Esophagus muscularis mucosa (tissue), 4 donors: Measurements from ENCODE around the gene CTNS. TPM values are rescaled to one million over a fixed set of nuclear protein-coding genes. Genes with fewer than 3 reads are reported as not detected.

Experiments used
- DNase-seq: peaks from one replicate; pipeline ENCODE4 v3.0.0-alpha.2; 2017; ENCODE audit errors: extremely low spot score
- H3K27ac ChIP-seq, 4 donors: fragments of 200-600 bp; sonication (generic); replicated peaks in 1 of 4; 1 replicate in 3 of 4; 2 replicates in 1 of 4; pipeline ENCODE4 v1.5.1; 2016 to 2019; ENCODE audit warnings: mild to moderate bottlenecking in 1 of 4
- H3K27me3 ChIP-seq, 4 donors: fragments of 200-600 bp; sonication (generic); one replicate each; pipeline versions ENCODE4 v1.5.1 to v1.6.0; 2016 to 2019
- H3K36me3 ChIP-seq, 4 donors: fragments of 200-600 bp; sonication (generic); one replicate each; pipeline ENCODE4 v1.5.1; 2016 to 2019
- H3K4me1 ChIP-seq, 4 donors: fragments of 200-600 bp; sonication (generic); one replicate each; pipeline ENCODE4 v1.5.1; 2016 to 2019
- H3K4me3 ChIP-seq, 4 donors: fragments of 200-600 bp; sonication (generic); 1 replicate in 2 of 4; 2 replicates in 2 of 4; pipeline ENCODE4 v1.5.1; 2016 to 2019; ENCODE audit warnings: mild to moderate bottlenecking in 4 of 4, moderate library complexity in 1 of 4
- H3K9me3 ChIP-seq, 4 donors: fragments of 200-600 bp; sonication (generic); 1 replicate in 3 of 4; 2 replicates in 1 of 4; pipeline ENCODE4 v1.5.1; 2016 to 2019
- CTCF ChIP-seq, 3 experiments: fragments of 200-600 bp in 2 of 3; fragments of 450-650 bp in 1 of 3; sonication (generic) in 2 of 3; IDR thresholded peaks; one replicate each; pipeline ENCODE4 v1.5.1; 2017 to 2019; ENCODE audit warnings: antibody characterized with exemption in 3 of 3, mild to moderate bottlenecking in 2 of 3, moderate library complexity in 1 of 3
- EP300 ChIP-seq: sonication (generic); formaldehyde crosslinking; IDR thresholded peaks from one replicate; pipeline ENCODE4 v1.6.1; 2017; ENCODE audit warnings: antibody characterized with exemption
- POLR2A ChIP-seq: fragments of 450-650 bp; IDR thresholded peaks from one replicate; pipeline ENCODE4 v1.6.1; 2017; ENCODE audit warnings: antibody characterized with exemption, moderate library complexity, mild to moderate bottlenecking, low read depth
- POLR2AphosphoS5 ChIP-seq, 2 donors: sonication (generic); formaldehyde crosslinking; IDR thresholded peaks; one replicate each; pipeline ENCODE4 v1.6.1; 2017; ENCODE audit warnings: antibody characterized with exemption in 2 of 2
- WGBS: methylation state at CpG from one replicate; pipeline ENCODE4 v1.1.5; 2018; 5-methylcytosine and 5-hydroxymethylcytosine counted together
- intact Hi-C: fragments of 100-400 bp; cut with DNase I; formaldehyde crosslinking; loops from one replicate; pipeline ENCODE4 v1.15.1; 2023
- total RNA-seq, 4 donors: library from RNA; depleted of rRNA; stranded (reverse); fragments of >200 nt; gene quantifications; one replicate each; pipeline versions ENCODE4 v1.1.0 to v1.2.1, GENCODE V29; 2016

CTNS gene
- total RNA-seq, 4 donors from 2014 or later, result 10.4 to 20.3 (median 15.5) TPM

GRCh38 chr17:3639981-3640596, 3.5 kb downstream of the CTNS start:
- no peak for DNase-seq
- no peak overlapping the region for H3K4me3 ChIP-seq
- no peaks in the 10 kb centered on the region for H3K9me3 ChIP-seq
- TF ChIP-seq POLR2AphosphoS5 (IDR thresholded peaks at IDR 0.05), result no peak
- no peak for TF ChIP-seq EP300
- no peak for TF ChIP-seq POLR2A
- TF ChIP-seq CTCF (IDR thresholded peaks at IDR 0.05), result no peak
- H3K27me3 ChIP-seq, result no peaks in the 10 kb centered on the region
- H3K36me3 ChIP-seq, result peaks cover 0 to 50% (median 19%) of the 10 kb centered on the region in 4 donors
- H3K27ac ChIP-seq, result no peak overlapping the region
- H3K4me1 ChIP-seq, result peaks cover 20 to 27% (median 22%) of the 10 kb centered on the region in 4 donors
- WGBS, result 67% methylated on average over 7 of the region's 7 CpGs
- intact Hi-C loops, result no loop called here

GRCh38 chr17:3641014-3641413, 4.5 kb downstream of the CTNS start:
- H3K36me3 ChIP-seq, result peaks cover 0 to 58% (median 21%) of the 10 kb centered on the region in 4 donors
- no peaks in the 10 kb centered on the region for H3K27me3 ChIP-seq
- WGBS, result 97% methylated on average over 3 of the region's 3 CpGs
- DNase-seq, result no peak
- no peaks in the 10 kb centered on the region for H3K9me3 ChIP-seq
- no peak overlapping the region for H3K4me3 ChIP-seq
- TF ChIP-seq CTCF (IDR thresholded peaks at IDR 0.05), result no peak
- TF ChIP-seq POLR2A, result no peak
- TF ChIP-seq EP300, result no peak
- no peak for TF ChIP-seq POLR2AphosphoS5 (IDR thresholded peaks at IDR 0.05)
- peaks cover 13 to 26% (median 15%) of the 10 kb centered on the region in 4 donors for H3K4me1 ChIP-seq
- intact Hi-C loops, result no loop called here
- H3K27ac ChIP-seq, result no peak overlapping the region

GRCh38 chr17:3641717-3642486, 5.3 kb downstream of the CTNS start:
- Histone ChIP-seq H3K36me3 (peaks cover 0 to 65% (median 26%) of the 10 kb centered on the region in 4 donors), H3K27me3 (no peaks in the 10 kb centered on the region)
- WGBS, result 93% methylated on average over 19 of the region's 19 CpGs

GRCh38 chr17:3643889-3644349, 7.4 kb downstream of the CTNS start:
- Histone ChIP-seq H3K27me3 (no peaks in the 10 kb centered on the region), H3K36me3 (peaks cover 6 to 79% (median 42%) of the 10 kb centered on the region in 4 donors), H3K27ac (no peak overlapping the region), H3K4me3 (no peak overlapping the region), H3K9me3 (no peaks in the 10 kb centered on the region), H3K4me1 (peaks cover 0 to 15% (median 3%) of the 10 kb centered on the region in 4 donors)
- WGBS, result 100% methylated on average over 4 of the region's 4 CpGs
- no peak for DNase-seq
- intact Hi-C loops, result no loop called here
- TF ChIP-seq EP300 (no peak), CTCF (IDR thresholded peaks at IDR 0.05) (no peak), POLR2AphosphoS5 (IDR thresholded peaks at IDR 0.05) (no peak), POLR2A (no peak)

More at GRCh38 chr17:3641717-3642486, 5.3 kb downstream of the CTNS start:
- no peak overlapping the region for H3K4me3 ChIP-seq
- no peaks in the 10 kb centered on the region for H3K9me3 ChIP-seq
- intact Hi-C loops, result no loop called here
- H3K4me1 ChIP-seq, result peaks cover 12 to 25% (median 13%) of the 10 kb centered on the region in 4 donors
- no peak for DNase-seq
- TF ChIP-seq POLR2AphosphoS5 (IDR thresholded peaks at IDR 0.05), result no peak
- no peak for TF ChIP-seq POLR2A
- TF ChIP-seq CTCF (IDR thresholded peaks at IDR 0.05), result no peak
- TF ChIP-seq EP300, result no peak
- H3K27ac ChIP-seq, result no peak overlapping the region
